Esophagus squamous epithelium (tissue), 4 donors: ENCODE measurements around the gene CLK1.

Experiments
- CTCF ChIP-seq, 6 experiments: fragments of 450-650 bp in 4 of 6; fragments of 200-600 bp in 2 of 6; sonication (generic) in 2 of 6; IDR thresholded peaks; one replicate each; pipeline ENCODE4 v1.5.1; 2016 to 2019; ENCODE audit warnings: antibody characterized with exemption in 6 of 6, mild to moderate bottlenecking in 4 of 6, moderate library complexity in 4 of 6
- POLR2A ChIP-seq, 4 donors: fragments of 450-650 bp; IDR thresholded peaks; one replicate each; pipeline ENCODE4 v1.6.1; 2017; ENCODE audit warnings: antibody characterized with exemption in 4 of 4, mild to moderate bottlenecking in 4 of 4, moderate library complexity in 3 of 4

- no peak for TF ChIP-seq CTCF (IDR thresholded peaks at IDR 0.05)
- no peak for TF ChIP-seq POLR2A (IDR thresholded peaks at IDR 0.05)
These were observed 42.7 kb downstream of the CLK1 start for GRCh38 chr2:200821686-200822245.
